ENCODE data around the gene PCSK7.
"Not testable (repeated sequence)": the region's sequence is repeated elsewhere in the genome, so short reads cannot be mapped to it uniquely, and the experiment has no call there.

GRCh38 chr11:117206111-117206510, 25.8 kb downstream of the PCSK7 start:
- TF ChIP-seq CTCF (IDR thresholded peaks at IDR 0.05 in 4 of 5, conservative IDR thresholded peaks at IDR 0.05 in 1 of 5); POLR2A (IDR thresholded peaks at IDR 0.05): not testable (repeated sequence)
